Skeletal muscle satellite cell (primary cell): ENCODE data around the gene PHPT1.

Experiments used
- H3K27me3 ChIP-seq: 2 replicates; pipeline ENCODE4 v1.7.0; 2013; ENCODE audit warnings: low read length; ENCODE audit not compliant: control insufficient read depth, insufficient read depth
- H3K36me3 ChIP-seq: 2 replicates; pipeline ENCODE4 v1.7.0; 2013; ENCODE audit warnings: mild to moderate bottlenecking, control low read depth, low read length; ENCODE audit not compliant: insufficient read depth
- H3K4me1 ChIP-seq: 2 replicates; pipeline ENCODE4 v1.7.0; 2013; ENCODE audit warnings: low read length; ENCODE audit not compliant: control insufficient read depth, insufficient read depth
- H3K4me2 ChIP-seq: 2 replicates; pipeline ENCODE4 v1.7.0; 2013; ENCODE audit warnings: mild to moderate bottlenecking, low read length
- H3K4me3 ChIP-seq: 2 replicates; pipeline ENCODE4 v1.7.0; 2013; ENCODE audit warnings: low read length
- H3K9ac ChIP-seq: 2 replicates; pipeline ENCODE4 v1.7.0; 2013; ENCODE audit warnings: mild to moderate bottlenecking, low read depth, low read length, moderate library complexity
- H3K9me3 ChIP-seq: replicated peaks from 2 replicates; pipeline ENCODE4 v1.7.0; 2013; ENCODE audit warnings: mild to moderate bottlenecking, control low read depth, low read length

PHPT1 gene

DNA sequence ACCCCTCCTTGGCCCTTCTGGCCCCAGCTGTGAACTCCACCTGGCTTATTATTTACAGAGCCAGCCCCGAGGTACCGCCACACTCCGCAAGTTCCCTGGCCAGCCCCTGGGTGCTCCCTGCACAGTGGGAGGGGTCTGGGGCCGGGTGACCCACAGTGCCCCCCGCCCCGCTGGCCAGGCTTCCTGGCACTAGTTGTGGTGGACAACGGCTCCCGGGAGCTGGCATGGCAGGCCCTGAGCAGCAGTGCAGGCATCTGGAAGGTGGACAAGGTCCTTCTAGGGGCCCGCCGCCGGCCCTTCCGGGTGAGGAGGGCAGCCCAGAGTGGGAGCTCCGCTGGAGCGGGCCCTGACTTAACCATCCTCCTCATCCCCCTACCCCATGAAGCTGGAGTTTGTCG is 6.9 kb downstream of the PHPT1 start:
- Histone ChIP-seq H3K4me2 (no peak overlapping the region), H3K4me1 (peaks cover 12% of the 10 kb centered on the region), H3K36me3 (peaks cover 7% of the 10 kb centered on the region), H3K9me3 (no peaks in the 10 kb centered on the region), H3K4me3 (no peak overlapping the region), H3K9ac (no peak overlapping the region), H3K27me3 (no peaks in the 10 kb centered on the region)

DNA sequence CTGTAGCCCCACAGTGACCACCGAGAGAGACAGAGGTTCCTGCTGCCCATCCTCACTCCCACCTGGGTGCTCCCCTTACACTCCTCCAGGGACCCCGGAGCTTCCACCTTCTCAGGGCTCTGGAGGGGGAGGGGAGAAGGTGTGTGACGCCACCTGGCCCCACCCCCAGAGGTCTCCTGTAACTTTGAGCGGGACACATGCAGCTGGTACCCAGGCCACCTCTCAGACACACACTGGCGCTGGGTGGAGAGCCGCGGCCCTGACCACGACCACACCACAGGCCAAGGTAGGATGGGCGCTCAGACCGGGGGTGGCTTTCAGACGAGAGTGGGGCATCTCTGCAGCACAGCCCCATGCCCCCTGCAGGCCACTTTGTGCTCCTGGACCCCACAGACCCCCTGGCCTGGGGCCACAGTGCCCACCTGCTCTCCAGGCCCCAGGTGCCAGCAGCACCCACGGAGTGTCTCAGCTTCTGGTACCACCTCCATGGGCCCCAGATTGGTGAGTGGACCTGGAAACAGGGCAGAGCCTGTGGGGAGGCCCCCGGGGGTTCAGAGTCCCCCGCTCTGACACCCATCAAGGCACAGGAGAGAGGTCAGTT is 7.4 kb downstream of the PHPT1 start:
- Histone ChIP-seq H3K4me1 (peaks cover 12% of the 10 kb centered on the region), H3K4me2 (no peak overlapping the region), H3K9ac (no peak overlapping the region), H3K9me3 (no peaks in the 10 kb centered on the region), H3K27me3 (no peaks in the 10 kb centered on the region), H3K36me3 (peaks cover 11% of the 10 kb centered on the region), H3K4me3 (no peak overlapping the region)

DNA sequence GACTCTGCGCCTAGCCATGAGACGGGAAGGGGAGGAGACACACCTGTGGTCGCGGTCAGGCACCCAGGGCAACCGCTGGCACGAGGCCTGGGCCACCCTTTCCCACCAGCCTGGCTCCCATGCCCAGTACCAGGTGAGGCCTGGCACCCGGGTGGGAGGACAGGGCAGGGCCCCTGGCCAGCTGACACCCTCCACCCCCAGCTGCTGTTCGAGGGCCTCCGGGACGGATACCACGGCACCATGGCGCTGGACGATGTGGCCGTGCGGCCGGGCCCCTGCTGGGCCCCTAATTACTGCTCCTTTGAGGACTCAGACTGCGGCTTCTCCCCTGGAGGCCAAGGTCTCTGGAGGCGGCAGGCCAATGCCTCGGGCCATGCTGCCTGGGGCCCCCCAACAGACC is 8.0 kb downstream of the PHPT1 start:
- Histone ChIP-seq H3K36me3 (peaks cover 13% of the 10 kb centered on the region), H3K4me1 (peaks cover 12% of the 10 kb centered on the region), H3K9me3 (no peaks in the 10 kb centered on the region)

DNA sequence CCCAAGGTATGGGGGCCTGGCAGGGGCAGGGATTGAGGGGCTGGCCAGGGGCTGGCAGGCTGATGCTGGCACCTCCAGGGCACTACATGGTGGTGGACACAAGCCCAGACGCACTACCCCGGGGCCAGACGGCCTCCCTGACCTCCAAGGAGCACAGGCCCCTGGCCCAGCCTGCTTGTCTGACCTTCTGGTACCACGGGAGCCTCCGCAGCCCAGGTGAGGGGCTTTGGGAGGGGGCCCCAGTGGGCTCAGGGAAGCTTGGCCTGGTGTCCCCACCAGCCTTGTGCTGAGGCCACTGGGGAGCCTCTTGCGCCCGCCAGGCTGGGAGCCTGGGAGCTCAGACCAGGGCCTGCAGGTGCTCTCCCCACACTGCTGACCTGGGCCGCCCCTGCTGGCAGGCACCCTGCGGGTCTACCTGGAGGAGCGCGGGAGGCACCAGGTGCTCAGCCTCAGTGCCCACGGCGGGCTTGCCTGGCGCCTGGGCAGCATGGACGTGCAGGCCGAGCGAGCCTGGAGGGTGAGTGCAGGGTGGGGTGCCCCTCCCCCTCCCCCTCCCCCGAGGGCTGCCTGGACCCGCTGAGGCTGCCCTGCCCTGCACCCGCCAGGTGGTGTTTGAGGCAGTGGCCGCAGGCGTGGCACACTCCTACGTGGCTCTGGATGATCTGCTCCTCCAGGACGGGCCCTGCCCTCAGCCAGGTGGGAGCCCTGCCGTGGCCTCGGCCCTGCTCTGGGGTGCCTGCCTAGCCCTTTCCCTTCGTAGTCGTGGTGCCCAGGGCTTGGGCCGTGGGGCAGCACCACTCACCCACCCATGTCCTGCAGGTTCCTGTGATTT is 8.6 kb downstream of the PHPT1 start:
- no peak overlapping the region for H3K9ac ChIP-seq
- H3K4me2 ChIP-seq, result no peak overlapping the region
- peaks cover 19% of the 10 kb centered on the region for H3K36me3 ChIP-seq
- peaks cover 12% of the 10 kb centered on the region for H3K4me1 ChIP-seq
- H3K27me3 ChIP-seq, result no peaks in the 10 kb centered on the region
- no peak overlapping the region for H3K4me3 ChIP-seq
- H3K9me3 ChIP-seq, result no peaks in the 10 kb centered on the region

More for the DNA sequence above, 8.0 kb downstream of the PHPT1 start:
- Histone ChIP-seq H3K9ac (no peak overlapping the region), H3K4me2 (no peak overlapping the region), H3K27me3 (no peaks in the 10 kb centered on the region), H3K4me3 (no peak overlapping the region)

DNA sequence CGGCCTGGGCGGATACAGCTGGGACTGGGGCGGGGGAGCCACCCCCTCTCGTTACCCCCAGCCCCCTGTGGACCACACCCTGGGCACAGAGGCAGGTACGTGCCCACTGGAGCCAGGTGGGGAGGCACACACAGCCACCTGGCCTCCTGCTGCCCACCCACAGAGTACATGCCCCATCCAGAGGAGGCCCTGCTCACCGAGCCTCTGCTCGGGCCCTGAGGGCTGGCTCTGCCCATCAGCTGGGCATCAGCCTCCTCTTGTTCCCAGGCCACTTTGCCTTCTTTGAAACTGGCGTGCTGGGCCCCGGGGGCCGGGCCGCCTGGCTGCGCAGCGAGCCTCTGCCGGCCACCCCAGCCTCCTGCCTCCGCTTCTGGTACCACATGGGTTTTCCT is 9.2 kb downstream of the PHPT1 start:
- peaks cover 12% of the 10 kb centered on the region for H3K4me1 ChIP-seq
- H3K36me3 ChIP-seq, result peaks cover 26% of the 10 kb centered on the region
- H3K4me2 ChIP-seq, result no peak overlapping the region
- H3K9ac ChIP-seq, result no peak overlapping the region
- no peak overlapping the region for H3K4me3 ChIP-seq
- H3K9me3 ChIP-seq, result no peaks in the 10 kb centered on the region
- no peaks in the 10 kb centered on the region for H3K27me3 ChIP-seq

DNA sequence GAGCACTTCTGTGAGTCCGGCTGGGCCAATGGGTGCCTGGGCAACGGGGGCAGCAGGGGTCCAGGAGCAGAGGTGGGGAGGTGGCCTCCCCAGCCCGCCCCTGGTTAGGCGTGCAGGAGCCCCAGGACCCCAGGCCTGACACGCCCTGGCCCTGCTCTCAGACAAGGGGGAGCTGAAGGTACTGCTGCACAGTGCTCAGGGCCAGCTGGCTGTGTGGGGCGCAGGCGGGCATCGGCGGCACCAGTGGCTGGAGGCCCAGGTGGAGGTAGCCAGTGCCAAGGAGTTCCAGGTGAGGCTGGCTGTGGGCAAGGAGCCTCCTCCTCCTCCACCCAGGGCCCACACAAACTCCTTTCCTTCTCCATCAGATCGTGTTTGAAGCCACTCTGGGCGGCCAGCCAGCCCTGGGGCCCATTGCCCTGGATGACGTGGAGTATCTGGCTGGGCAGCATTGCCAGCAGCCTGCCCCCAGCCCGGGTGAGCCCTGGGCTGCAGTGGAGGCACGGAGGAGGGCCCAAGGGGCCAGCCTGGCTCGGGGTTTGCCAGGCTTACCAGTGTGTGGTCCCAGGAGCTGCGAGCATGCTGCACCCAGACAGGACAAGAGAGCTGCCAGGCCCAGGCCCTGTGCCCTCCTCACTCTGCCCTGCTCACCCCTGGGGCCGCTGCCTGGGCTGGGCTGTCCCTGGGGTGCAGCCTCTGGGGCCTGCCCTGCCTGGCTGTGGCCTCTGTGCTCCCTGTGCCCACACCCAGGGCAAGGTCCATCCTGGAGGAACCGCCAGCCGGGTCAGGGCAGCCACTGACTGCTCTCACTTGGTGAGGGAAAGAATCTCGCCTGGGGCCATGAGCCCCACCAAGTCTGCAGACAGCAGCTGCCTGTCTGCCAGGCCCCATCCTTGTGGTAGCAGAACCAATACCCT is 9.9 kb downstream of the PHPT1 start:
- no peaks in the 10 kb centered on the region for H3K27me3 ChIP-seq
- H3K9ac ChIP-seq, result no peak overlapping the region
- no peak overlapping the region for H3K4me2 ChIP-seq
- H3K9me3 ChIP-seq, result no peaks in the 10 kb centered on the region
- no peak overlapping the region for H3K4me3 ChIP-seq
- peaks cover 31% of the 10 kb centered on the region for H3K36me3 ChIP-seq
- peaks cover 12% of the 10 kb centered on the region for H3K4me1 ChIP-seq

DNA sequence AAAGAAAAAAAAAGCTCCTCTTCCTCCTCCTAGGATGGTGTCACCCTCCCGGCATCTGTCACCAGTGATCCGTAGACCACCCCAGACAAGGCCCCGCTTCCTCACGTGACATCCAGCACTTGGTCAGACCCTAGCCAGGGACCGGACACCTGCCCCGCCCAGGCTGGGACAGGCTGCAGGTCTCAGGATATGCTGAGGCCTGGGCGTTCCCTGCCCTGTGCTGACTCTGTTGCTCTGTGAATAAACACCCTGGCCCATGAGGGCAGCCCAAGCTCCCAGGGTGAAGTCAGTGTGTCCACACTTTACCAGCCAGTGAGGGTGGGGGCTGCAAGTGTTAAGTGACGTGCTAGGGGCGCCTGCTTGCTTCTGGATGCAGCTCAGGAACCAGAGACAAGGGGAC is 11.3 kb downstream of the PHPT1 start:
- H3K4me1 ChIP-seq, result peaks cover 19% of the 10 kb centered on the region
- H3K9ac ChIP-seq, result no peak overlapping the region
- no peaks in the 10 kb centered on the region for H3K27me3 ChIP-seq
- H3K36me3 ChIP-seq, result peaks cover 34% of the 10 kb centered on the region
- no peak overlapping the region for H3K4me2 ChIP-seq
- H3K4me3 ChIP-seq, result no peak overlapping the region
- no peaks in the 10 kb centered on the region for H3K9me3 ChIP-seq

DNA sequence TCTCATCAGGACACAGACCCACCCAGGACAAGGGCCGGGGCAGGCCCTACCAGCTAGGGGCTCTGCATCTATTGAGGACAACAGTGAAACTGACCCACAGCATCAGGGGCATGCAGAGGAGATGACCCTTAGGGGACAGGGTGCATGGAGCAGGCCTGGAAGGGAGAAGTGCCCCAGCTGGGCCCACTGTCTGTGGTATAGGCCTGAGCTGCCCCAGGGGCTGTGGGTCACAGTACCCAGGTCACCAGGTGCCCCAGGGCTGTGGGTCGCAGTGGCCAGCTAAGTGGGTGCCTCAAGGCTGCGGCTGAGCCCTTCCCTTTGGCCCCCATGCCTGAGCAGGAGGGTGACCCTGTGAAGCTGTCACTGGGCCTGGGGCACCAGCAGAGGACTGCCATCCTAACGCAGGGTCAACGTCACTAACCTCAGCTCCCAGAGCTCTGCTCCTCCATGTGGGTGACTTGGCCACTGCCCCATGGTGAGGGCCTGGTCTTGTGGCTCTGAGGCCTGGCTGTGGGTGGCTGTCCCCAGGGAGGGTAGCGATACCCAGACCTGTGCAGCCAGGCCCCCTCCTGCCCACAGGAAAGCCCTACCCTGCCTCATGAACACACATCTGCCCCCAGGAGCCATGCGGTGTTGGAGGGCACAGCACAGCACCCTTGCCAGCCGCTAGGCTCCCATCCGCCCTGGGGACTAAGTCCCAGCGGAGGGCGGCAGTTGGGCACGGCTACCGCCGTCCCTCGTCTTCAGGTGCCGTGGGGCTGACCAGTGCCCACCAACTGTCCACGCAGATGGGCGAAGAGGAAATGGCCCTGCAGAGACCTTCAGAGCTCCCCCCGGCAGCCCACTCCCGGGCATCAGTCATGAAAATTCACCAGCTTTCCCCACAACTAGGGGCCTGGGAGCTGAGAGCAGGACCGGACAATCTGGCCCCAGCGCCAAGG is 12.0 kb downstream of the PHPT1 start:
- peaks cover 19% of the 10 kb centered on the region for H3K4me1 ChIP-seq

GRCh38 chr9:136861874-136862457 is 12.8 kb downstream of the PHPT1 start:
- H3K4me1 ChIP-seq, result peaks cover 19% of the 10 kb centered on the region

More for the DNA sequence above, 12.0 kb downstream of the PHPT1 start:
- no peak overlapping the region for H3K9ac ChIP-seq
- H3K4me3 ChIP-seq, result no peak overlapping the region
- no peaks in the 10 kb centered on the region for H3K9me3 ChIP-seq
- no peaks in the 10 kb centered on the region for H3K27me3 ChIP-seq
- no peak overlapping the region for H3K4me2 ChIP-seq
- H3K36me3 ChIP-seq, result peaks cover 34% of the 10 kb centered on the region

DNA sequence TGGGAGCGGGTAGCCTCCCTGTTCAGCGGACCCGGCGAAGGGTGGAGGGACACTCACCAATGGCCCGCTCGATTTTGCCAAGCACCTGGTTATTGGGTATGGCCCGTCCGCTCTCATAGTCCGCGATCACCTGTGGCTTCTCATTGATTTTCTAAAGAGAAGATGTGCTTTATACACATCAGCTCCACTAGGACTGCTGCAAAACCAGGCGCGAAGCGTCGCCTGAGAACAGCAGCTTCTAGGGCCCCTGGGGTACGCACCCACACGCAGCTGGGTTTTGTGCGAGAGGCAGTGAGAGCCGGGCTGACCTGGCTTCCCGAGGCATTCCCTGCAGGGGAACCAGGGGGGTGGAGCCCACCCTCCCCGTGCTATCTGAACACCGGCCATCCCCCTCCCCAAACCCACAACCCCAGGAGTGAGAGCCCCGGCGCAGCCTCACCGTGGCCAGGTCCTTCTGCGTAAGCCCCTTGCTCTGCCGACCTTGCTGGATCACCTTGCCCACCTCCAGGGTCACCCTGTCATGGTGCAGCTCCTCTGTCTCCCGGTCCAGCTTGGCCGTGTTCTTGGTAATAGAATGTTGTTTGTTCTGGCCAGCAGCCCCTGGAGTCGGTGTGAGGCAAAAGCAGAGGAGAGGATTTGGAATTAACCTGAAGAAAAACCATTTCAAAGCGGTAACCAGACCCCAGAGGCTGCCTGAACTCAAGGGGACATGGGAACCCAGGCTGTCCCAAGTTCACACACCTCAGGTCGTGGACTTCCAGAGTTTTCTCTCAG is 13.8 kb downstream of the PHPT1 start:
- H3K4me2 ChIP-seq, result no peak overlapping the region
- H3K27me3 ChIP-seq, result no peaks in the 10 kb centered on the region
- H3K4me1 ChIP-seq, result peaks cover 19% of the 10 kb centered on the region
- no peak overlapping the region for H3K4me3 ChIP-seq
- no peak overlapping the region for H3K9ac ChIP-seq
- peaks cover 38% of the 10 kb centered on the region for H3K36me3 ChIP-seq
- no peaks in the 10 kb centered on the region for H3K9me3 ChIP-seq

More at GRCh38 chr9:136861874-136862457, 12.8 kb downstream of the PHPT1 start:
- peaks cover 34% of the 10 kb centered on the region for H3K36me3 ChIP-seq
- H3K4me3 ChIP-seq, result no peak overlapping the region
- no peak overlapping the region for H3K9ac ChIP-seq
- no peaks in the 10 kb centered on the region for H3K27me3 ChIP-seq
- no peak overlapping the region for H3K4me2 ChIP-seq
- no peaks in the 10 kb centered on the region for H3K9me3 ChIP-seq
